G401.6 (cell line): ENCODE data around the gene SOX13.

Experiments
- FAIRE-seq: peaks from 2 replicates; lab custom pipeline; 2012; peaks lifted over from hg19 to GRCh38; lab: Jason Lieb, UNC

The SOX13 gene

DNA sequence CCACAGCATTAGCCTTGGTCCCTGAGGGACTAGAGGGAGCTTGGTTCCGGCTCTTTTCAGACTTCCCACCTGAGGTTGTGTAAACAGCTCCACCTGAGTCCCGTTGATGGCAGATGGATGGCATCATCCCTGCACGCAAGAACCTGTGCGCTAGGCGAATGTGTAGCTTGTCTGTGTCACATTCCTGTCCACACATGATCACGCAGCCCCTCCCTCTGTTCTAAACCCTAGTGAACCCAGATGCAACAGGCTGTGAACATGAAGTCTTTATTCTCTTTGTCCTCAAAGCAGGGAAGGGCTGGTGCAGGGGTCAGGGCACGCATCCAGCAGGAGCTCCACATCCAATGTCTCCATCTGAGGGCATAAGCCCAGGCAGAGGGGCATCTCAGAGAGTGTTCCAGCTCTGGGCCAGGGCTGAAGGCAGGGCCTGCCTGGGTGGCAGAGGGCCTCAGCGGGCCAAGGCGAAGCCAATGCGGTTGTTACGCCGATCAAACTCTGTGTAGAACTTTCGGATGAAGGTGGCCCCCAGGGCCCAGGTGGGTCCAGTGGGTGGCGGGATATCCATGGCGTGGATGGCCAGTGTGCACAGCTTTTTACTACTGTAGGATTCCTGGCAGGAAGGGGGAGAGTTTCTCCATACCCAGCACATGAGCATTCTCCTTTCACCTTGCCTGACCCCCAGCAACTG, 81.8 kb downstream of the SOX13 start:
- no peak for FAIRE-seq

GRCh38 chr1:204155881-204156280, 83.0 kb downstream of the SOX13 start:
- FAIRE-seq: no peak

DNA sequence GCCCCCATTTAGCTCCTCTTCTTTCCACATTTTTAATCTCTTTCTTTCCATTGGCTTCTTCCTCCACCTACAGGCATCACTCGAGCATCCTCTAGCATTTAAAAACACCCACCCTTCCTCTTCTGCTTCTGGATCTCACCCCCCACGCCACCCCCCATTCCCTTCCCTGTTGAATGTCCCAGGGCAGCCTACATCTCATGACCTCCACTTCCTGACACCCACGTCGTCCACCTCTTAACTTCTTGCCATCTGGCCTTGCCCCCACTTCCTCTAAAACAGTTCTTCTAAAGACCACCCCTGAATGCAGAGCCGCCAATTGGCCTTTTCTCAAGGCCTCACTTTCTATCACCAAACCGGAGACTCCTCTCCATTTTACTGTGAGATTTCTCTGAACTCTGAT, 85.0 kb downstream of the SOX13 start:
- no peak for FAIRE-seq

GRCh38 chr1:204161609-204162493, 88.9 kb downstream of the SOX13 start:
- FAIRE-seq: no peak

DNA sequence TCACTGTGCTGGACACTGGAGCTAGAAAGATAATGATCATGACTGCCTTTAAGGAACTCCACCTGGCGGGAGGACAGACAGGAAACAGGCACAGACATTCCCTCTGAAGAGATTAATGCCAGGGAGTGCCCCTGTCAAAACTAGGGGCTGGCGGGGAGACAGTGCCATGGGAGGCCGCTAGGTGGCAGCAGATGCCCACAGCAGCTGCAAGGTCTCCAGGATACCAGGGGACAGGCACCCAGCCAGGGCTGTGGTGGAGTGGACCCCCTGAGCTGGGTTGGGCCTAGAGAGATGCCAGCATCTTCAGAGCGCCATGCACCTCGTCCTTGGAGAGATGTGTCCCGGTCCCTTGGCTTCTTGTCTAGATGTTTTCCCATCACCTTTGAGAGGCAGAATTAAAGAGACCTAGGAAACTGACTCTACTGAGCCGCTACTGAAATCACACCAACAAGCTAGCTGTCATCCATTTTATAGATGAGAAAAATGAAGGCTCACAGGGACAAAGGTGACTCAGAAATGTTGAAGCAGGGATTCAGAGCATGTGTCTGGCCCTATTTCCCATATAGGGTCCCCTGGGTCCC, 89.7 kb downstream of the SOX13 start:
- no peak for FAIRE-seq

GRCh38 chr1:204166219-204166618, 93.3 kb downstream of the SOX13 start, which contains the start of gene REN:
Gene REN, minus strand, starts transcription at chr1:204166337. Its CDS starts 44 bp downstream, at chr1:204166293.
- FAIRE-seq: no peak

GRCh38 chr1:204167730-204168129, 94.8 kb downstream of the SOX13 start:
- FAIRE-seq: no peak

GRCh38 chr1:204169858-204170257, 96.9 kb downstream of the SOX13 start:
- FAIRE-seq: no peak

GRCh38 chr1:204170494-204171155, 97.7 kb downstream of the SOX13 start:
- FAIRE-seq: no peak

DNA sequence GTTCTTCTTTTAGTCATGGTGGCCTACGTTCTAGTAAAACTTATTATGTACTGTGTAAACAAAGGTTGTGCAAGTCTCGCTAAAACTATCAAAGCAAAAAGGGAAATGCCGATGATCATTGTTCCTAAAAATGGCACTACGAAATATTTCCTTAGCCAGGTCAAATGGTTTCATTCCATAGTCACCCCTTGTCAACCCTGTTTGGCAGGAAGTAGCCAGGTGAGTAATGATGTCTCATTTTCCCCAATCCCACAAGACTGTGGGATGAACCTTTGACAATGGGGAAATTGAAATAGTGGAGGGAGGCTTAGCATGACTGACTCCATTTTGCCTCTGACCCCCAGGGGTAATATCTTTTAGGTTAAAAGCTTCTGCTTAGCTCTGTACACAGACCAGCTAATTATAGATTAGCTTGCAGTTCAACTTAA, 98.8 kb downstream of the SOX13 start:
- no peak for FAIRE-seq

DNA sequence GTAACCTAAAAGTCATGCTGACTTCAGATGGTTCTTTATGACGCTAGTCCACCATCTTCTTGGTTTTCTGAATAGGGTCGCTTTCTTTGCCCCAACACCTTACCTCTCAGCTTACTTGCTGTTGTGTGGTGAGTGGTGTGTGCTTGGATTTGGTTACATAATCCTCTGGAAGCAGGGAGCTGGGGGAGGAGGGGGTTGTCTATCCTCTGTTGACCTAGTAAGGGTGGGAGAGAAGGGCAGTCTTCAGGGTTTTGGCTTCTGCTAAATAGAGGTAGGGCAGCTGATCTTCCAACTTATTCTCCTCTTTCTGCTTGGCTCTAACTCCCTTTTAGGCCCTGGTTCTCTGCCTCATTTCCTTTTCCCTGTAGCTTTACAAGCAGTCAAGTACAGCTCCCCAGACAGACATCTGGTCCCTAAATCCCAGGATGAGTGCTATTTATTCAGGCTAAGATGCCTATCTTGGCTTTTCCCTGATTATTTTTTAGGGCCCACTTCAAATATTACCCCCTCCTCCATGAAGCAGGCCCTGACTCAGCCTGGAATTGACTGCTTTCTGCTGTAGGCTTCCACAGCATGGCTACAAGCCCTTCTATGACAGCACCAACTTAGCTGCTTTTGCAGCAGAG, 99.6 kb downstream of the SOX13 start:
- FAIRE-seq: no peak

DNA sequence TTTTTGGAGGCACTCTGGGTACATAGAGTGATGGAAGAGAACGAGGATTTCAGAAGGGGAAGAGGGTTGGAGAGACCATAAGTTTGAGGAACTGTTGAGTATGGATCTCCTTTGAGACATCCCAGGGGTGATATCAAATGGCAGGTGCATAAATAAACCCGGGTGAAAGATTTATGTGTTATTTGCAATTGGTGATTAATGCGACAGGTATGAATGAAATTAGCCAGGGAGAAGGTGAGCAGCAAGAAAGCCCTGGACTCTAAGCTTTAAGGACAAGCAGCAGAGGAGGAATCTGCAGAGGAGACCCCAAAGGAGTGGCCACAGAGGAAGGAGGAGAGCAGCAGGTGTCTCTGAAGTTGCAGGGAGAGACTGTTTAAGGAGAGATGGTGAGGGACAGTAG, 102.0 kb downstream of the SOX13 start:
- FAIRE-seq: no peak

DNA sequence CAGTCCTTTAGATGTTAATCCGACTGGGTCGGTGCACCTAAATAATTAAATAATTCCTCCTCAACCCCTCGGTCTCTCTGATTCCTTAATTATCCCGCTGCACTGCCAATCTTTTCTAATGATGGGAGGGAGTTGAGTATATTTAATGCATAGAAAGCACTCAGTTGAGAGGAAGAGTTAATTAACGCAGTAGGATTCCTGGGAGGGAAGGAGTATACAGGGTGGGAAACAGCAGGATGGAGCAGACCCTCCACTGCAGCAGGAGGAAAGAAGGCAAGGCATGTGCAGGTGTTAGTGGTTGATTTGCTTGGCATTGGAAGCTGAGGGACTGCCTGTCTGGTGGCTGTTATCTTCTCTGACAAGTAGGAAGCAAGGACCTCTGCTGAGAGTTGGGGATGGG, 103.1 kb downstream of the SOX13 start:
- FAIRE-seq: no peak

DNA sequence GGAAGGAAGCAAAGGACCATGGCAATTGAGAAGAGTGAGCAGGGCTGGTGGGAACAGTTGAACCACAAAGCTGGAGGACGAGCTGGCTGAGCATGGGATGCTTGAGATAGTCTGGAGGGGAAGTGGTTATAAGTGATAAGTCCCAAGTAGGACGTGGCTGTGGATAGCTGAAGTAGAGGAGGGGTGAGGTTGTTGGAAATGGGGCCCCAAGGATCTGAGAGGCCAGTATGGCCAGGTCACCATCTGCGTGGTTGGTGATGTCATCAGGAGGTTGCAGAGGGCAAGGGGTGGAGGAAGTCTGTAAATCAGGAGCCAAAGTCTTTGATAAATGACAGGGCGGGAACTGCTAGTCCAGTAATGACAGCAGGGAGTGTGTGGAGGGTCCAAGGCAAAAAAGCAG, 104.2 kb downstream of the SOX13 start:
- FAIRE-seq: no peak
